Fibroblast of pulmonary artery (primary cell): Measurements from ENCODE around the gene CBY1.

Experiments used
- DNase-seq: peaks from one replicate; pipeline ENCODE4 v3.0.0-alpha.2; 2010; ENCODE audit warnings: low read depth
- H3K4me3 ChIP-seq: replicated peaks from 2 replicates; pipeline ENCODE4 v1.5.1; 2011; ENCODE audit warnings: low read depth, mild to moderate bottlenecking, control low read depth, low read length, moderate library complexity
- CTCF ChIP-seq: IDR thresholded peaks from 2 replicates; pipeline ENCODE4 v1.5.1; 2011; ENCODE audit warnings: mild to moderate bottlenecking, control low read depth, low read length, inconsistent platforms; ENCODE audit errors: missing control alignments

Gene CBY1

GRCh38 chr22:38720350-38720749 is 63.9 kb downstream of the CBY1 start:
- no peak overlapping the region for H3K4me3 ChIP-seq
- TF ChIP-seq CTCF, result no peak
- DNase-seq, result no peak

GRCh38 chr22:38721551-38721950 is 65.1 kb downstream of the CBY1 start:
- no peak for TF ChIP-seq CTCF
- no peak for DNase-seq
- H3K4me3 ChIP-seq, result no peak overlapping the region
